SW 1271 (cell line): ENCODE data around the gene SP7.
"Not testable (repeated sequence)": the region's sequence is repeated elsewhere in the genome, so short reads cannot be mapped to it uniquely, and the experiment has no call there.

Source experiments
- DNase-seq, 2 experiments: peaks; one replicate each; lab custom pipeline; 2025; lab: John Stamatoyannopoulos, UW

SP7 gene

GRCh38 chr12:53346491-53346890 is 10.3 kb upstream of the SP7 start:
- no peak for DNase-seq

GRCh38 chr12:53345486-53346188 is 9.5 kb upstream of the SP7 start:
- no peak for DNase-seq

- DNase-seq: peak; percentile 35 to 88
These were observed 8.8 kb upstream of the SP7 start for GRCh38 chr12:53344824-53345485.

- DNase-seq: no peak
These were observed 8.3 kb upstream of the SP7 start for GRCh38 chr12:53344487-53344823.

- no peak for DNase-seq
These were observed 7.8 kb upstream of the SP7 start for GRCh38 chr12:53343969-53344368.

- DNase-seq: no peak
These were observed 7.3 kb upstream of the SP7 start for GRCh38 chr12:53343449-53343848.

GRCh38 chr12:53340398-53340797 is 4.2 kb upstream of the SP7 start:
- DNase-seq: no peak

- no peak for DNase-seq
These were observed 2.8 kb upstream of the SP7 start for GRCh38 chr12:53338916-53339315.

- DNase-seq: no peak
These were observed 1.9 kb upstream of the SP7 start for GRCh38 chr12:53338017-53338416.

- no peak for DNase-seq
These were observed 1.3 kb downstream of the SP7 start for GRCh38 chr12:53334822-53335221.

GRCh38 chr12:53333845-53334244 is 2.3 kb downstream of the SP7 start:
- DNase-seq: no peak

- no peak for DNase-seq
These were observed 2.9 kb downstream of the SP7 start for GRCh38 chr12:53333289-53333688.

GRCh38 chr12:53332744-53333143 is 3.4 kb downstream of the SP7 start:
- DNase-seq: no peak

GRCh38 chr12:53332339-53332738 is 3.8 kb downstream of the SP7 start:
- not testable (repeated sequence) for DNase-seq

GRCh38 chr12:53330671-53331070 is 5.5 kb downstream of the SP7 start:
- DNase-seq: no peak

GRCh38 chr12:53328043-53328435 is 8.1 kb downstream of the SP7 start:
- DNase-seq: no peak

- DNase-seq: peak in 1 of 2 experiments; percentile 30
These were observed 8.6 kb downstream of the SP7 start for GRCh38 chr12:53327435-53328042.

GRCh38 chr12:53326460-53327185 is 9.5 kb downstream of the SP7 start:
- no peak for DNase-seq

GRCh38 chr12:53325511-53326061 is 10.6 kb downstream of the SP7 start:
- no peak for DNase-seq

- peak; percentile 84 to 90 for DNase-seq
These were observed 11.2 kb downstream of the SP7 start for GRCh38 chr12:53324779-53325510.

- DNase-seq: no peak
These were observed 11.9 kb downstream of the SP7 start for GRCh38 chr12:53324113-53324778.
